Heart right ventricle (tissue), 16 donors: Measurements from ENCODE around the gene TK2. TPM values are rescaled to one million over a fixed set of nuclear protein-coding genes. Genes with fewer than 3 reads are reported as not detected.

Experiments
- ATAC-seq, 8 donors: fragments of 200-7000 bp; cut with Tn5 transposase; one replicate each; pipeline ENCODE4 v1.9.1; 2020; ENCODE audit warnings: mild to moderate bottlenecking in 8 of 8, moderate library complexity in 8 of 8, moderate number of reproducible peaks in 1 of 8
- DNase-seq, 2 donors: peaks; one replicate each; pipeline ENCODE4 v3.0.0-alpha.2; 2020
- H3K27ac ChIP-seq, 10 donors: fragments of 200-600 bp; sonication (generic) in 2 of 10; one replicate each; pipeline versions ENCODE4 v1.5.0 to v1.8.0; 2020 to 2022; ENCODE audit warnings: mild to moderate bottlenecking in 3 of 10
- H3K27me3 ChIP-seq, 7 donors: fragments of 200-600 bp; one replicate each; pipeline ENCODE4 v1.8.0; 2021 to 2022; ENCODE audit warnings: mild to moderate bottlenecking in 2 of 7
- H3K36me3 ChIP-seq, 9 donors: fragments of 200-600 bp; sonication (generic) in 1 of 9; one replicate each; pipeline versions ENCODE4 v1.5.0 to v1.8.0; 2020 to 2022; ENCODE audit warnings: mild to moderate bottlenecking in 2 of 9
- H3K4me1 ChIP-seq, 9 donors: fragments of 200-600 bp; sonication (generic) in 1 of 9; one replicate each; pipeline versions ENCODE4 v1.5.0 to v1.8.0; 2020 to 2022; ENCODE audit warnings: mild to moderate bottlenecking in 4 of 9
- H3K4me3 ChIP-seq, 10 donors: fragments of 200-600 bp; sonication (generic) in 2 of 10; one replicate each; pipeline versions ENCODE4 v1.5.0 to v1.8.0; 2020 to 2022; ENCODE audit warnings: mild to moderate bottlenecking in 7 of 10, moderate library complexity in 2 of 10
- H3K9me3 ChIP-seq, 11 donors: fragments of 200-600 bp in 10 of 11; sonication (generic) in 2 of 11; one replicate each; pipeline versions ENCODE4 v1.5.0 to v1.8.0; 2013 to 2022; ENCODE audit warnings: mild to moderate bottlenecking in 2 of 11, control low read depth in 1 of 11, moderate library complexity in 1 of 11
- WGBS, 2 donors: extraction: QIAGEN DNeasy Blood & Tissue Kit; methylation state at CpG; one replicate each; pipeline ENCODE4 v1.1.7; 2013; ENCODE audit warnings: inconsistent platforms in 1 of 2; 5-methylcytosine and 5-hydroxymethylcytosine counted together
- intact Hi-C, 10 donors: fragments of 100-400 bp; cut with DNase I; formaldehyde crosslinking; loops; one replicate each; pipeline versions ENCODE4 v1.11.1 to v1.14.2; 2022
- polyA plus RNA-seq, 2 donors: library from polyadenylated mRNA; stranded (reverse); fragments of 200-250 nt; gene quantifications; one replicate each; pipeline ENCODE4 v1.2.3, GENCODE V29; 2013
- total RNA-seq, 10 donors: library from RNA; stranded (reverse); fragmentation: NEBNext Ultra II Directional in 3 of 10; extraction: Animal tissue kit (Norgen Biotek cat#: 25700) in 3 of 10; gene quantifications; one replicate each; pipeline versions ENCODE4 v1.2.1 to v1.2.4, GENCODE V29; 2021 to 2023
- TF ChIP-seq, protein P1 (sequence below), 9 donors: fragments of 200-600 bp; sonication (generic) in 2 of 9; IDR thresholded peaks; one replicate each; pipeline versions ENCODE4 v1.5.0 to v1.8.0; 2021 to 2022; ENCODE audit warnings: antibody characterized with exemption in 9 of 9, mild to moderate bottlenecking in 5 of 9, moderate library complexity in 1 of 9
- donor health status: Arrhythmogenic right ventricular cardiomyopathy.
- donor health status: ischemic (EF 13 %, LVEDD 7.1; RV severe dilation, severe dysfunction).
- donor health status: healthy with polysubstance abuse.
- donor health status: DM: no; HTN: yes; CAD: no.
- donor health status: DM: no; HTN: no; CAD: no.
- donor health status: ischemic (EF 25% LVEDD 6.9; RV normal size, moderate dysfunction).
- donor health status: ischemic (EF 25% LVEDD 5.7; RV mildly dilated, moderate dysfunction).
- donor health status: healthy.
- donor health status: DM: yes; HTN: yes; CAD: no.
- donor health status: Ischemic cardiomyopathy.
- donor health status: ischemic (EF 35%, LVEDD 5.7; RV mildly dilated, moderate dysfunction).
- donor health status: nonischemic (EF 11% LVEDD 7.7; RV severe dilation, severe dysfunction).
- donor health status: DM: yes; HTN: yes; CAD: no.
- donor health status: PGD.
- donor health status: ischemic (EF 29% LVEDD 5.4; RV normal size, mild dysfunction).
- donor health status: nonischemic (EF 23%, LVEDD 6.1; RV moderate dilation, normal function).

TK2 gene
- total and polyA plus RNA-seq, 12 donors, result 8.0 to 26.0 (median 20.6) TPM

GRCh38 chr16:66513111-66513723 lies 36.7 kb downstream of the TK2 start:
- Histone ChIP-seq H3K4me1 (peaks cover 24 to 80% (median 66%) of the 10 kb centered on the region in 9 donors), H3K4me3 (no peak overlapping the region), H3K27me3 (no peaks in the 10 kb centered on the region), H3K27ac (peak overlapping the region in 6 of 10 donors; percentile 69 to 84 (median 80)), H3K36me3 (peaks cover 0 to 41% (median 0%) of the 10 kb centered on the region in 9 donors), H3K9me3 (no peaks in the 10 kb centered on the region)
- 82 to 85% methylated on average over 8 of the region's 8 CpGs for WGBS, 2 donors
- DNase-seq, result no peak
- intact Hi-C loops, result loop anchor here in 1 of 10 donors (10.0 kb wide), 1 partner anchor 92 kb away; the partner anchor contains the start of gene CMTM3
- no peak for ATAC-seq
- TF ChIP-seq, protein P1, sequence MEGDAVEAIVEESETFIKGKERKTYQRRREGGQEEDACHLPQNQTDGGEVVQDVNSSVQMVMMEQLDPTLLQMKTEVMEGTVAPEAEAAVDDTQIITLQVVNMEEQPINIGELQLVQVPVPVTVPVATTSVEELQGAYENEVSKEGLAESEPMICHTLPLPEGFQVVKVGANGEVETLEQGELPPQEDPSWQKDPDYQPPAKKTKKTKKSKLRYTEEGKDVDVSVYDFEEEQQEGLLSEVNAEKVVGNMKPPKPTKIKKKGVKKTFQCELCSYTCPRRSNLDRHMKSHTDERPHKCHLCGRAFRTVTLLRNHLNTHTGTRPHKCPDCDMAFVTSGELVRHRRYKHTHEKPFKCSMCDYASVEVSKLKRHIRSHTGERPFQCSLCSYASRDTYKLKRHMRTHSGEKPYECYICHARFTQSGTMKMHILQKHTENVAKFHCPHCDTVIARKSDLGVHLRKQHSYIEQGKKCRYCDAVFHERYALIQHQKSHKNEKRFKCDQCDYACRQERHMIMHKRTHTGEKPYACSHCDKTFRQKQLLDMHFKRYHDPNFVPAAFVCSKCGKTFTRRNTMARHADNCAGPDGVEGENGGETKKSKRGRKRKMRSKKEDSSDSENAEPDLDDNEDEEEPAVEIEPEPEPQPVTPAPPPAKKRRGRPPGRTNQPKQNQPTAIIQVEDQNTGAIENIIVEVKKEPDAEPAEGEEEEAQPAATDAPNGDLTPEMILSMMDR (IDR thresholded peaks at IDR 0.05), result no peak

DNA sequence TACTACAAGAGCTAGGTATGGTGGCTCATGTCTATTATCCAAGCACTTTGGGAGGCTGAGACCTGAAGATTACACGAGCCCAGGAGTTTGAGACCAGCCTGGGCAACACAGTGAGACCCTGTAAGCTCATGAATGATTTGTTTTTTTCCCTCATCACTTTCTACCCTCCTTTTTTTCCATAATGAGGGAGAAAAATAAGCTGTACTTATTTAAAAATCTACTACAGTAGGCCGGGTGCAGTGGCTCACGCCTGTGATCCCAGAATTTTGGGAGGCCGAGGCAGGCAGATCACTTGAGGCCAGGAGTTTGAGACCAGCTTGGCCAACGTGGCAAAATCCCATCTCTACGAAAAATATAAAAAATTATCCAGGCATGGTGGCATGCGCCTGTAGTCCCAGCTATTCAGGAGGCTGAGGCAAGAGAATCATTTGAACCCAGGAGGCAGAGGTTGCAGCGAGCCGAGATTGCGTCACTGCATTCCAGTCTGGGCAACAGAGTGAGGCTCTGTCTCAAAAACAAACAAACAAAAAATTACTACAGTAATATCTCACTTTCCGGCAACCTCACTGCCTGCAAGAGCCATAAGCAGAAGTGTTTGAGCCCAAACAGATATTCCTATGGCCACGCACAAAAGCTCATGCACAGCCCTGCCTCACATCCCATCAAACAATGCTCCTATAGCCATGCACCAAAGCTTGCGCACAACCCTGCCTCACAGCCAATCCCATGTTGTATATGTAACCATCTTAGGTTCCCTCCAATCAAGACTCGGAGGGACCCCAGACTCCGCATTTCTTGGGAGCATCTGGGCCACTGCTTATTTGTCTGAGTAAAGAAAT lies 37.4 kb downstream of the TK2 start:
- H3K27ac ChIP-seq, result peak overlapping the region in 9 of 10 donors; percentile 47 to 84 (median 77)
- intact Hi-C loops, result loop anchor here in 1 of 10 donors (10.0 kb wide), 1 partner anchor 92 kb away; the partner anchor contains the start of gene CMTM3
- H3K4me1 ChIP-seq, result peaks cover 18 to 79% (median 59%) of the 10 kb centered on the region in 9 donors
- DNase-seq, result no peak
- TF ChIP-seq, protein P1 (IDR thresholded peaks at IDR 0.05), result no peak
- H3K27me3 ChIP-seq, result no peaks in the 10 kb centered on the region
- H3K9me3 ChIP-seq, result no peaks in the 10 kb centered on the region
- ATAC-seq, result no peak
- H3K36me3 ChIP-seq, result peaks cover 0 to 47% (median 0%) of the 10 kb centered on the region in 9 donors
- no peak overlapping the region for H3K4me3 ChIP-seq
- WGBS, 2 donors, result 85 to 87% methylated on average over 15 of the region's 15 CpGs

DNA sequence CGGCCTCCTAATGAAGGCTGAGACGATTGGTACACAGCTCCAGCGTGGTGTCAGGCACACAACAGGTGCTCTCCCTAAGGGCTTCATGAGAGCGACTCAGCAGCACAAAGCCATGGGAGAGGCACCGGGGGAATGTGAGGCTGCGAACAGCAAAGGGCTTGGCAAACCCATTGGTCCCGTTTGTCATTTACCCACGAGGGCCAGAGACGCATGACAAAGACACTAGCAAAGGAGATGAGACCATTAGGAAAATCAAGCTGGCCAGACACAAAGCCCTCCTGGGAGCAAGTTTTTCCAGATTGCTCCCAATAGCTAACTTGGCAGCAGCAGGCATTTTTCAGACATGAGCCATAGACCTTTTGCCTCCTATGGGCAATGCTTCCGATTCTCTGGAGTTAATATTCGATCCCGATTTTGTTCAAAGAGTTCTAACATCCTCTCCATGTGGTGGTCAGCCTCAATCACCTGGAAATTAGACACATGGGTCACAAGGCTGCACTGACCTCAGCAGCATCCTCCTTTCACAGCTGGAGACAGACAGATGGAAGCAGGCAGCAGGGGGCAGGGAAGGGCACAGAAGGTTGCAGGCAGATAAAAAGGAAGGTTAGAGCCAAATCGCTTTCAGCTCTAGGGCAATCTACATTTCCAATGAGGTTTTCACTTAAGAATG lies 38.2 kb downstream of the TK2 start:
- Histone ChIP-seq H3K4me1 (peaks cover 18 to 71% (median 53%) of the 10 kb centered on the region in 9 donors), H3K27me3 (no peaks in the 10 kb centered on the region), H3K27ac (peak overlapping the region in 9 of 10 donors; percentile 45 to 84 (median 77)), H3K36me3 (peaks cover 0 to 54% (median 0%) of the 10 kb centered on the region in 9 donors), H3K4me3 (no peak overlapping the region), H3K9me3 (no peaks in the 10 kb centered on the region)
- peak in 4 of 8 donors; percentile 1 to 23 (median 5) for ATAC-seq
- TF ChIP-seq, protein P1 (IDR thresholded peaks at IDR 0.05), result peak in 4 of 9 donors; percentile 21 to 41 (median 28)
- DNase-seq, result no peak
- WGBS, 2 donors, result 59 to 63% methylated on average over 13 of the region's 13 CpGs
- intact Hi-C loops, result loop anchor here in 1 of 10 donors (10.0 kb wide), 1 partner anchor 93 kb away; the partner anchor contains the start of gene CMTM3
